NCI-H1417 (cell line): ENCODE measurements around the gene PARP6.

Experiments
- DNase-seq, 3 experiments: peaks; one replicate each; lab custom pipeline; 2025; lab: John Stamatoyannopoulos, UW

PARP6 gene

DNA sequence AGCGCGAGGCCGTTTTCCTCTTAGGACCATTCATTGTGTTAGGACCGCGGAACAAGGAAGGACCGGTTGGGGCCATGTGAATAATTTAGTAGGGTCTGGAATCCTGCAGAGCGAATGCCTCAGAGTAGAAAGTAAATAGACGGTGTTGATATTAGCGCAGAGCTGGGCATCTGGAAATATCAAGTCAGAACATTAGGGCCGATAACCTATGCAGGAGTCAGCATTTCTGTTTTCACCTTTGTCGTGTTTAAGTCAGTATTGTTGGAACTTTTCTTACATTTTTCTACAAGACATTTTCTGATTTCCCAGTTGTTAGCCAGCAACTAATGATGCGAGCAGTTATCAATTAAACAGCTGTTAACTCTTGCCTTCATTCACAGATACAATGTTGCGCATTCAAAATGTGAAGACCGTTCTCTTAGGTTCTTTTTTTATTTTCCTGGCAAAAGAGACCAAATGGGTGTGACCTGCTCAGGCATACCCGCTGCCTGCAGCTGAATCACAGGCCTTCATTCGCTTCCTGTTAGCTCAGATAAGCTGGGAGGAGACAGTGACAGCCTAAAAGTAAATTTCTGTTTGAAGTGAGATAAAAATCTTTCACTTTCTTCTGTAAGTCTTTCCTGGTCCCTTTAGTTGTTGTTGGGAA lies 40.4 kb downstream of the PARP6 start:
- peak in 2 of 3 experiments; percentile 54 to 94 for DNase-seq

DNA sequence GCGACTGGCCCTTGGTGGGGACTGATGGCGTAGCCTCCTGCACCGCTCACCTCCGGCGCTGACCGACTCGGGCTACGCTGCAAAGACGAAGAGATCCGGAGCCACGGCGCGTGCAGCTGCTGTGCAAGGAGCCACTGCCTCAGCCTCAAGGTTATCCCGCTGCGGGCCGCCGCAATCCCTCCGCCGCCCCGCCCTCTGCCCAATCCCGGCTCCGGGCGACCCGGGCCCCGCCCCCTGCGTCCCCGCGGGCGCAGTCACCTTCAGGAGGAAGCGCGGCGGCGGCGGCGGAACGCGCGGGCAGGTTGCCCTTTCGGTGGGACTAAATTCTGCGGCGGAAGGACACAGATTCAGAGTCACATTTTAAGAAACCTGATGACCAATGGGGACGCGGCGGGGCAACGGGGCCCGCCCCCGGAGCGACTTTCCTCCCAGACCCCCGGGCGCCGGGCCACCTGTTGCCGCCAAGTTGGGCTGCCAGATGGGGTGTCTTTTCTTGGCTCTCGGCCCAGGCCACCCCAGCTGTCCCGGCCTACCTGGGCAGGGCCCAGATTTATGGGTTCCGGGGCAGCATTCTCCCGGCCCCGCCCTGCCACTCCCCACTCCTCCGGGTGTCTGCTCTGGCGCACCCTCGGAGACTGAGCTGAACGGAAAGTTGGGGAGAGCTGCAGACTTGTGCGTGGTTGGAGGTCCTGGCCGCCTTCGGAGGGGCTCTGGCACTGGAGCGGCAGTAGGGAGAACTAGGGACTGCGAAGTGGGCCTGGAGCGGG lies 41.1 kb downstream of the PARP6 start, which contains the start of gene PKM:
Gene PKM (minus strand): TSS at position 125 of the 767 bp plus-strand sequence. CDS start 12,093 bp downstream, outside the sequence.
- DNase-seq: peak; percentile 98 to 99 (median 99)

DNA sequence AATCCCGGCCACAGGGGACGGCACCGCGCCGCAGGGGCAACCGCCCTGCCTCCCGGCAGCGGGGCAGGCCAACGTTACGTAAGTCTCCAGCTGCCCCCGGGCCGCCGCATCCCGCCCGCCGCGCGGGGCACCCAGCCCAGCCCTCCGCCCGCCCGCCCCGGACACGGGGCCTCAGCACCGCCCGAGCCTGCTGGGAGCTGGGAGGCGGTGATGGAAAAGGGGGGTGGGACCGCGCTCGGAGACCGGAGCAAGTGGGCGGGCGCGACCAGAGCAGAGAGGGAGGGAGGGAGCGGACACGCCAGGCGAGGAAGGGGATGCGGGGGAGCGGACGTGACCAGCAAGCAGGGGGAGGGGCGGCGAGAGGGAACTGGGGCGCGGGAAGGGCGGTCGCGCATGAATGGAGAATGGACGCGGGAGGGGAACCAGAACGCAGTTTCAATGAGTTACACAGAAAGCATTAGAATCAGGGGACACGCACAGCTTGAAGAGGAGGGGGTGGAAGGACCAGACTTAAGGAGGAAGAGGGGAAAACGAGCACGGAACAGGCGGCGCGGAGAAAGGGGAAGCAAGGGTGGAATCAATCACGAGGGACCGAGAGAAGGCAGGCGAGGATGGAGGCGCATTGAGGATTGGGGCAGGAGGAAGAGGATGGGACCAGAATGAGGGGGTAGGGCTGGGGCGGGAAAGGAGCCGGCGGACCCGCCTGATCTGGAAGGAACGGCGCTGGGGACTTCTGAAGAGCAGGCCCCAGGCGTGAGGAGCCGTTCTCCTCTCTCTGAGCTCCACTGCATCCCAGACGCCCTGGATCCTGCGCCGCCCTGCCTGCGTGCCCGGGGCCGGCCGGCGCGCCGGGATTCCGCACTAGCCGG lies 41.9 kb downstream of the PARP6 start:
- peak; percentile 70 to 95 (median 92) for DNase-seq

DNA sequence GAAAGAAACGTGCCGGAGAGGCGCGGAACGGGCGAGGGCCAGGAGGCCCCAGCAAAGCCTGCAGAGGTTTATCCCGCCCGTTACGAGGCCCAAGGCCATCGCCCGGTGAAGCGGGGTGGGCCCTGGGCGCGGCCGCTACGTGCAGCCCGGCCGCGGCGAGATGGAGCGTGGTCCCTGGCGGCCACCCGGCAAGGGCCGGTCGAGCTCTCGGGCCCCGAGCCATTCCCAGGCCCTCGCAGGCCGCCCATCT lies 42.5 kb downstream of the PARP6 start:
- no peak for DNase-seq

DNA sequence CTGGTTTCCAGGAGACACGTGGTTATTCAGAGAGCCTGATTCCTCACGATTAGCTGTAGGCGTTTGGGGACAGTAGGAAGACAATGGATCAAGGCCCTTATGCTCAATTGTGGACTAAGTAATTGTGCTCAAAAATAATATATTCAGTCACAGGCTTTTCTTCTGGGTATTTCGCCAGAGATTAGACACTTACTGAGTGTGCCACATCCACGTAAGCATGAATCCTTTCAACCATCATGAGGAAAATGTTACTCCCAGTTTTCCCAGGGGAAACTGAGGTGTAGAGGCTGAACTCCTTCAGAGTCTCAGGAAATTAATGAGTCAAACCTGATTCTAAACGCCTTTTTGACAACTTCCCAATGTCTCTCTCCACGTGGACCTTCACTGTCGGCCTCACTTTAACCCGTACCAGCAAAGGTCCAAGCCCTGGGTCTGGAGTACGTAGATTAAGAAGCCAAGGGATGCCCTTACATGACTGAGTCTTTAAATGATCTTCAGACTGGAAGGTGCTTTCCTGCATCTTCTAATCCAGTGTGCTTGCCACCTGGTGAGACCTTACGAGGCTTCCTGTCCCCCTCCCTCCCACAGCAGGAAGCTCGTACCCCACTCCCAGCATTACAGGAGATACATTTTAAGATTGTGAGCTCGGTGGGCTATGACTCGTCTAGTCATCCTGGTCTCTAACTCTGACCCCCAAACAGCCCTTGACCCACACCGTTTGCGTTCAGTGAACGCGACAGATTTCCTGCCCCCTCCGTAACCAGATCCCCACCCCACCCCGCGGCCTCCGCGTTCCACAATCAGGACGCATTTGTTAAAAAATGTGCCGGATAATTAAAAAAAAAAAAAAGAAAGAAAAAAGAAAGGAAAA lies 43.0 kb downstream of the PARP6 start:
- DNase-seq: peak in 2 of 3 experiments; percentile 19 to 58

DNA sequence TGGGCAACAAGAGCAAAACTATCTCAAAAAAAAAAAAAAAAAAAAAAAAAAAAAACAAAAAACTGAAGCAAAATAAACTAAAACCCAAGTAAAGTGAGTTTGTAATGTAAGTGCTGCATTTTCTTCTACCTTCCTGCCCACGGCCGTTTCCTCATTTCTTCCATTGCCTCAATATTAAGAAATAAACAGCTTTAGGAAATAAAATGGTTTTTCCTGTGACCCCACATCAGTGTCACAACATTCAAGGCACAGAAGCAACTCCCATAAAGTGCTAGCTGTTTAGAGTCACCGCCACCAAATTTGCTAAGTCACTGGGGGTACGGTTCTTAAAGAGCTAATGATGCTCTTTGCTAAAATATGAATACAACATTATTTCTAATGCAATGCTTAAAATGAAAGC lies 44.6 kb downstream of the PARP6 start:
- DNase-seq: no peak

DNA sequence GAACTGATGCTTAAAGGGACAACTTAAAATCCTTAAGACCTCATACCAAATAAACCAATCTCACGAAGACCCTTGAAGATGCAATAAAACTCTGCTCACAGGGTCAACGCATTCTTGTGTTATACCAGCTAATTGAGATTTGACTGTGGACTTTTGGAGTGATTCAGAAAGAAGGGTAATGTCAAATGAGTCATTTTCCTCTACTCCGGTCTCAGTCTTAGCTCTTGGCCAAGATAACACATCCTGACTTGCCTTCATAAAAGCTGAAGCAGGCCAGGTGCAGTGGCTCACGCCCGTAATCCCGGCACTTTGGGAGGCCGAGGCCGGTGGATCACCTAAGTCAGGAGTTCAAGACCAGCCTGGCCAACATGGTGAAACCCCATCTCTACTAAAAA lies 45.2 kb downstream of the PARP6 start:
- no peak for DNase-seq

DNA sequence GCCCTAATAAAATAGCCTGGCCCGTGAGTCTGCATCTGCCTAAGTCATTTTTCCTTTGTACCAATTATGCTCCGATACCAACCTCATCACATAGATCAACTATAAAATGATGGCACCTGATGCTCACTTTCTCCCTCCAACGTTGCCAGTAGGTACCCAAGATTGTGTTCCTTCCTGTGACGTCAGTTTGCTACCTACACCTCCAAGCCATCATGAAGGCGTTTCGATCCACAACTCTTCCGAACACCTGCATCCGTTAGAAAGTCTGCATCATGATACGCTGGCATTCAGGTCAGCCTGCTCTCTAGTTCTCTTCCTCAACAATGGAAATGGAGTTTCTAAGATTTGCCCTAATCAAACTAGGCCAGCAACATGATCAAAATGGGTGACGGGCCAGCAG lies 49.1 kb downstream of the PARP6 start:
- DNase-seq: no peak

DNA sequence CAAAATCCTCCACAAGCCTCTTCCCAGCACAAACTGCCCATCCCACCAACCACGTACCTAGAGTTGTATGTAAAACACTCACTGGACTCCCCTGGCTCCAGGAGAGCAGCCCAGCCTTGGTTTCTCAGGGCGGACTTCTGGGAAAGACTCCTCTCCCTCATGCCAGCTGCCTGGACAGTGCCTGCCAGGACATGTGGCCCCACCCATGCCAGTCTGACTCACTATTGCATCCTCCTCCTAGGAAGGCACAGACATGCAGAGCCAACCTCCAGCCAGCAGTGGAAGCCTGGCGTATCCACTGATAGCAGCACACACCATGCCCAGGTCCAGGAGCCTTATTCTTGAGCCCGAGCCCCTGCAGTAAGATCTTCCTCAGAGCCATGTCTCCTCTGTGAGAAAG lies 50.0 kb downstream of the PARP6 start:
- no peak for DNase-seq

DNA sequence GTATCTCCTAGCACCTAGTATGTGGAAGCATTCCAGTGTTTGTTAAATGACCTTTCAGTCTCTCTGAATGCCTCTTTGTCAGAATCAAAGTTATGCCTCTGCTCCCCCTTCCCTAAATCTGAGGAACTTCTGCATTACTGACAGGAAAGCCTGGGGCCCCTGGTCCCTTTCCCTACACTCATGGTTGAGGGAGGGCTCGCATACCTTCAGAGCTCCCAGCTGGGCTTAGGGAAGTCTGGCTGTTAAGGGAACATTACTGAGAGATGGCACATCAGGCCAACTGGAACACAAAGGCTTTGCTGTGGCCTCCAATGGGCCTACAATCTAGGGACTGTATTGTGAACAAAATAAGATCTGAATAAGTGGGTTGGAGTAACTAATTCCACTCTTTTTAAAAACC lies 51.7 kb downstream of the PARP6 start:
- DNase-seq: no peak

DNA sequence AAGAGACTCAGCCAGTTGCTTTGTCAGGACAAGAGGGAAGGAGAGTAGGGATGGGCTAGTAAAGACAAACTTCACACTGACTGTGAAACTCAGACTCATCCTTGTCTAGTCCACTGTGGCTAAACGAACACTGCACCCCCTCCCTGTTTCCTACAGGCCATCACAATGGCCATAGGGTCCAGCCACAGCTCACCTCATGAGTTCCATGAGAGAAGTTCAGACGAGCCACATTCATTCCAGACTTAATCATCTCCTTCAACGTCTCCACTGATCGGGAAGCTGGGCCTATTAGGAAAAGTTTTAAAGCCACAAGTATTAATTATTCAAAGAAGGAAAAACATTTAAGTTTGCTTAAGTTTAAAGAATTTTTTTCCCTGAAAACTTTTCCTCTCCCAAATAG lies 55.1 kb downstream of the PARP6 start:
- no peak for DNase-seq

DNA sequence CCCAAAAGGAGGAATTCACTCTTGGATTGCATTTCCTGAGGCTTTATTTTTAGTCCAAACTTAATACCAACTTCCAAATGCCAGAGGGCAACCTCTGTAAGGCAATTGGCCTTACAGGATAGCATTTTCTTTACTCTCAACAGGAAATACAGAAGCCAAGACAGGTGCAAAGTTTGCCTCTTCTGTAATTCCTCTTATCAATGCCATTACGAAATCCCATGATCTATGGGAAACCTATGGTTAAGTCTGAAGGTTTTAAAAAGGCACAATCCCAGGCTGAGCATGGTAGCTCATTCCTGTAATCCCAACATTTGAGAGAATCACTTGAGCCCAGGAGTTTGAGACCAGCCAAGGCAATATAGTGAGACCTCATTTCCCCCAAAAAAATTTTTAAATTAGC lies 56.3 kb downstream of the PARP6 start:
- DNase-seq: no peak

DNA sequence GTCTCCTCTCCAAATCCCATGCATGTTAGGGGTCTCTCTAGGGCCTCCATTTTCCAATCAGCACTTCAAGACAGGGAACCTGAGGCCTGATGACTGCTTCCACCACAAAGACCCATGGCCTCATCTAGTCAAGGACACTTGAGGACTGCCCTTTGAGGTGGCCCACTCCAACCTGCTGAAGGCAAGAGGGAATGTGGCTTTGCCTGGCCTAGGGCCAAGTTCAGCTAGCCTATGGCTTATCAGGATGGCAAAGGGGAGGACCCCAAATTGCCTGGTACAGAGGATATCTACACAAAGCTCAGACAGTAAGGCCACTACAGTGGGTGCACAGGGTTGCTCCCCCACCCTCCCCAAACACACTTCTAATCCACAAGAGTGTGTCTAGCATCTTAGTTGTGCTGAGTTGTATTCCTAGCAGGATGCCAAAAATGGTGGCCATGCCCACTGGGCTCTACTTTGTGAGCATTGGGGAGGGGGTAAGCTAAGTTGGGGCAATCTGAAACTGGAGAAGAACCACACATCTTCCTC lies 64.7 kb downstream of the PARP6 start:
- DNase-seq: no peak

DNA sequence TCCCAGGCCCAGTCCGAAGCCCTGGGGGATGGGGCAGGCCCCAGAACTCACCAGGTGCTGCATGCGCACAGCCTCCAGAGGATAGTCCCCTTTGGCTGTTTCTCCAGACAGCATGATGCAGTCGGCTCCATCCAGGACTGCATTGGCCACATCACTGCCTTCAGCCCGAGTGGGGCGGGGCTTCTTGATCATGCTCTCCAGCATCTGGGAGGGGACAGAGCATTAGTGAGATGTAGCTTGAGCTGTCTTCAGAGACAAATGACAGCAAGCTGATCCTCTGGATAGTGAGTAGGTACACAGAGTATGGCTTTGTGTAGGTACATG lies 65.7 kb downstream of the PARP6 start:
- DNase-seq: no peak

DNA sequence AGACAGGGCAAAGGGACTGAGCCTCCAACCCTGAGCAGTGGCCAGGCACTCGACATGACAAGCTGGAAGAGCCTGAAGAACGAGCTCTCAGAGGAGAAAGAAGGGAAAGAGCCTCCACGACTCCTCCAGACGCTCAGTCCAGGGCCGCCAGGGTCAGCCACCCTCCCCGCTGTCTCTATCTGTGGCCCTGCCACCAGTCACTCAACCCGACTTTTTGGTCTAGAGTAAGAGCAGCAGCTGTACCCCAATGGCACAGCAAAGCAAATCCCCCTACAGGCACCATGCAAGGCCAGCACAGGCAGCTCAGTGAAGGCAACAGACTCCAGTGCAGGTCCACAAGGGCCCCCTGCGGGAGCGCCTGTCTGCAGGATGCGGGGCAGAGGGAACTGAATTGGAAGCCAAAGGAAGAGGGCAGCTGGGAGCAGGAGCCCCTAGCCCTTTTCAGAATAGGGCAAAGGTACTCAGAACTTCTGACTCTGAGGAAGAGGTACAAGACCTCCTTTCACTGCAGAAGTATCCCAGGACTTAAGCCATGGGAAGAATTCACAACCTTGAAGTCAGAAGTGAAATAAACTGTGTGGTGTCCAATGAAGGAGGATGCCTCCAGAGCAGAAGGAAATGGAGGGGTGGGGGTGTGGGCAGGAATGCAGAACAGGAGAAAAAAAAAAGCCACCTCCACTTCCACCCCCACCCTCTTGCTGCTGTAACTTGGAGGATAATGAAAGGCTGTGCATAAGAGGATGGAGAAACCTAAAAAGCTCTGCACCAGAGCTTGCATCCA lies 66.3 kb downstream of the PARP6 start:
- no peak for DNase-seq

DNA sequence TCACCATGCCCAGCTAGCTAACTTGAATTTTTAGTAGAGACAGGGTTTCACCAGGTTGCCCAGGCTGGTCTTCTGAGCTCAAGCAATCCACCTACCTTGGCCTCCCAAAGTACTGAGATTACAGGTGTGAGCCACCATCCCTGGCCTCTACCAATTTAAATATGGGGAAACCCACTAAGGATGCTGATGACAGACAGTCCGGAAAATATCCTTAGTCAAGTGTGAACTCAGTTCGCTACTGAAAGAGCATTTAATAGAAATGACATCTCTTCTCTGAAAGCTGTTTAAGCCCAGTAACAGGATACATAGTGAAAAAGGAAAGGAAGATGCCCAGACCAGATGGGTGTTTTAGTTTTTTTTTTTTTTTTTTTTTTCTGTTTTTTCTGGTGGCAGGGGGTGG lies 67.1 kb downstream of the PARP6 start:
- no peak for DNase-seq

DNA sequence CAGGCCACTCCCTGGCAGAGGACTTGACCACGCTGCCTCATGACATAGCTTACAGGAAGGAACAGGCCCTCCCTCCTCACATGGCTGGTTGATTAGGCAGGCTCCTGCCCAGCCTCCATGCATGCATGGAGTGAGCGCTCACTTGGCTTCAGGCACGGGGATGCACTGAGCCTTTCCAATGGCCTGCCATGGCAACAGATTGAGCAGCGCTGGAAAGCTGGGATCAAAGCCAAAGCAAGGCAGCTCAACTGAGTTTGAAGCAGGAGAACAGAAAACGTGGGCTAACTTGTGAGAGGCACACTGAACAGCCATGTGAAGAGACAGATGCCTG lies 68.9 kb downstream of the PARP6 start:
- peak in 1 of 3 experiments; percentile 20 for DNase-seq

DNA sequence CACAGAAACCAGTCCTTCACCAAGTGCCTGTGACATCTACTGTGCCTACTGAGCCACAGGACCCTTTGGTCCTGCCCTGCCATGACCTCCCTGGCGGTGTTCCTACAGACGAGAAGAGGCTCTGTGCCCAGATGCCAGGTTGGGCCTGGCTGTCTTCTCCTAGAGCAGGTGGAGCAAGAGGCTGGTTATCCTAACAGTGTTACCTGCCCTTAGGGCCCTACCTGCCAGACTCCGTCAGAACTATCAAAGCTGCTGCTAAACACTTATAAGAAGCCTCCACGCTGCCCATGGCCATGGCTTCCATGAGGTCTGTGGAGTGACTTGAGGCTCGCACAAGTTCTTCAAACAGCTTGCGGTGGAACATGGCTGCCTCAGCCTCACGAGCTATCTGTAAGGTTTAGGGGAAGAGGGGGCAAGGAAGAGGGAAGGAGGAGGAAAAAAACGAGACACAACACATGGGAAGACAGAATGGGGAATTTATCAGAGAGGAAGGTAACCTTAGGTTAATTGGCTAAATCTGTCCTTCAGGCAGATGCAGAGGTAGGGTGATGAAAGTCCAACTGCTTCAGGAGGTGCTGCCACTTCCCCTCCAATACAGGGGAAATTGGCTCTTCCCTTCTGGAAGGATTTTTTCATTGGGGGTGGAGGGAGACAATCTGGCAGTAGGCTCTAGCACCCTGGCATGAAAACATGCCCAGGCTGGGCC lies 69.4 kb downstream of the PARP6 start:
- DNase-seq: no peak

DNA sequence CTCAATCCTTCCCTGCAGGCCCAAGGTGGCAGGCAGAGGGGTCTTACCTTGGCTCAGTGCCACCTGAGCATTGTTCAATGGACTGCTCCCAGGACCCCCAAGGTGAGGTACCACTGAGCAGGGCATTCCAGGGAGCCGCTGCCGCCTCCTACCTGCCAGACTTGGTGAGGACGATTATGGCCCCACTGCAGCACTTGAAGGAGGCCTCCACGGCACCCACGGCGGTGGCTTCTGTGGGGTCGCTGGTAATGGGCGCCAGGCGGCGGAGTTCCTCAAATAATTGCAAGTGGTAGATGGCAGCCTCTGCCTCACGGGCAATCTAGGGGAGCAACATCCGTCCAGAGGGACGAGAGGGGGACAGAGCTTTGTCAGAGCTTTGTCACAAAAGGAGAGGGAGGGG lies 70.1 kb downstream of the PARP6 start:
- DNase-seq: no peak

DNA sequence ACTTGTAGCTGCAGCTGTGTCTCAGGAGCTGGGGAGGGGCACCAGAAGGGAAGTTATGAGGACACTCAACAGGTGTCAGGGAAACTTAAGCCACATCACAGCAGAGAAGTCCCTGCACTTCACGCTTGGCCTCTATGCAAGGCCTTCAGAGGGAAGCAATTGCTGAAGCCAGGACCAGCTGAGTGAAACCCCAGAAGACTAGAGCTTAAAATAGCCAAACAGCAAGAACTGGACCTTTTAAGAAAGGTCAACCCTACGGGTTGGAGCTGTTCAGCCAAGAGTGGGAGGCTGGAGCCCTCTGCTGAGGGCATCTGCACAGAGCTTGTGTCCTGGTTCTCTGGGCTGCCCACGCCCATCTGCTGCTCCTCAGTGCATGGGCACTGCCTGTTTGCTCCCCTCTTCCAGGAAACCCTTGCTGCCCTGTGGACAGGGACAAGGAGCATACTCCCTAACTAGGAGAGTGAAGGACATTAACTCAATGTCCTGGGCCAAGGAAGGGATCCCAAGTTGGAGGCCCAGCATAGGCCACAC lies 70.9 kb downstream of the PARP6 start:
- DNase-seq: no peak
